Liver (tissue), 9 donors: ENCODE data around the gene DCC. TPM values are rescaled to one million over a fixed set of nuclear protein-coding genes. Genes with fewer than 3 reads are reported as not detected.

Experiments used
- DNase-seq: peaks from one replicate; pipeline ENCODE4 v3.0.0-alpha.2; 2017; ENCODE audit warnings: low spot score
- H3K27ac ChIP-seq, 2 donors: one replicate each; pipeline ENCODE4 v1.7.0; 2013; ENCODE audit warnings: inconsistent platforms in 2 of 2, low read length in 2 of 2, control low read depth in 1 of 2, low read depth in 1 of 2, mild to moderate bottlenecking in 1 of 2
- H3K27me3 ChIP-seq, 4 donors: one replicate each; pipeline versions ENCODE4 v1.6.1 to v1.7.0; 2013; ENCODE audit warnings: low read length in 3 of 4, inconsistent platforms in 1 of 4, mild to moderate bottlenecking in 1 of 4, moderate library complexity in 1 of 4; ENCODE audit not compliant: control insufficient read depth in 4 of 4, insufficient read depth in 4 of 4
- H3K36me3 ChIP-seq, 4 donors: one replicate each; pipeline versions ENCODE4 v1.6.1 to v1.7.0; 2013; ENCODE audit warnings: low read length in 3 of 4, mild to moderate bottlenecking in 3 of 4, low read depth in 1 of 4, moderate library complexity in 1 of 4; ENCODE audit not compliant: control insufficient read depth in 4 of 4, insufficient read depth in 3 of 4
- H3K4me1 ChIP-seq, 4 donors: one replicate each; pipeline versions ENCODE4 v1.6.1 to v1.7.0; 2013; ENCODE audit warnings: low read length in 3 of 4, mild to moderate bottlenecking in 3 of 4, moderate library complexity in 1 of 4; ENCODE audit not compliant: control insufficient read depth in 4 of 4, insufficient read depth in 4 of 4
- H3K4me3 ChIP-seq, 3 donors: one replicate each; pipeline versions ENCODE4 v1.6.1 to v1.7.0; 2013; ENCODE audit warnings: low read length in 3 of 3, control low read depth in 1 of 3, low read depth in 1 of 3, mild to moderate bottlenecking in 1 of 3
- H3K9ac ChIP-seq, 2 donors: one replicate each; pipeline ENCODE4 v1.7.0; 2013; ENCODE audit warnings: low read length in 2 of 2, mild to moderate bottlenecking in 2 of 2, moderate library complexity in 2 of 2, control low read depth in 1 of 2, low read depth in 1 of 2
- H3K9me3 ChIP-seq, 4 donors: one replicate each; pipeline versions ENCODE4 v1.6.1 to v1.7.0; 2013; ENCODE audit warnings: low read length in 3 of 4; ENCODE audit not compliant: control insufficient read depth in 4 of 4
- EGR1 ChIP-seq, 2 donors: IDR thresholded peaks; 2 replicates each; pipeline ENCODE4 v1.6.1; 2016 to 2018; ENCODE audit warnings: antibody characterized with exemption in 2 of 2, low read depth in 2 of 2
- FOXA1 ChIP-seq: IDR thresholded peaks from 2 replicates; pipeline ENCODE4 v1.6.1; 2016; ENCODE audit warnings: antibody characterized with exemption
- FOXA2 ChIP-seq: IDR thresholded peaks from 2 replicates; pipeline ENCODE4 v1.6.1; 2016; ENCODE audit warnings: antibody characterized with exemption
- GABPA ChIP-seq, 2 donors: IDR thresholded peaks in 1 of 2; conservative IDR thresholded peaks in 1 of 2; 2 replicates each; pipeline ENCODE4 v1.6.1; 2016; ENCODE audit warnings: antibody characterized with exemption in 2 of 2, mild to moderate bottlenecking in 1 of 2, moderate library complexity in 1 of 2
- HNF4A ChIP-seq, 2 donors: conservative IDR thresholded peaks; 2 replicates each; pipeline ENCODE4 v1.6.1; 2016; ENCODE audit warnings: antibody characterized with exemption in 2 of 2, mild to moderate bottlenecking in 2 of 2
- HNF4G ChIP-seq: IDR thresholded peaks from 2 replicates; pipeline ENCODE4 v1.6.1; 2016; ENCODE audit warnings: antibody characterized with exemption
- JUND ChIP-seq, 2 donors: IDR thresholded peaks; 2 replicates each; pipeline ENCODE4 v1.6.1; 2016; ENCODE audit warnings: antibody characterized with exemption in 2 of 2
- NR2F2 ChIP-seq: IDR thresholded peaks from 2 replicates; pipeline ENCODE4 v1.6.1; 2016; ENCODE audit warnings: antibody characterized with exemption
- RAD21 ChIP-seq, 2 donors: IDR thresholded peaks; 2 replicates each; pipeline ENCODE4 v1.6.1; 2016; ENCODE audit warnings: antibody characterized with exemption in 2 of 2, mild to moderate bottlenecking in 2 of 2
- RXRA ChIP-seq, 2 donors: IDR thresholded peaks; 2 replicates each; pipeline ENCODE4 v1.6.1; 2017 to 2018; ENCODE audit warnings: antibody characterized with exemption in 2 of 2, mild to moderate bottlenecking in 1 of 2
- SP1 ChIP-seq: IDR thresholded peaks from 2 replicates; pipeline ENCODE4 v1.6.1; 2018; ENCODE audit warnings: antibody characterized with exemption, mild to moderate bottlenecking
- TAF1 ChIP-seq: conservative IDR thresholded peaks from 2 replicates; pipeline ENCODE4 v1.6.1; 2016; ENCODE audit warnings: antibody characterized with exemption, mild to moderate bottlenecking
- YY1 ChIP-seq: IDR thresholded peaks from 2 replicates; pipeline ENCODE4 v1.6.1; 2016; ENCODE audit warnings: antibody characterized with exemption, mild to moderate bottlenecking
- WGBS: extraction: QIAGEN DNeasy Blood & Tissue Kit; methylation state at CpG from one replicate; pipeline ENCODE4 v1.1.7; 2013; 5-methylcytosine and 5-hydroxymethylcytosine counted together
- polyA plus RNA-seq, 2 donors: library from polyadenylated mRNA; stranded (reverse) in 1 of 2; unstranded in 1 of 2; fragments of 200-250 nt in 1 of 2; fragments of >200 nt in 1 of 2; fragmentation: Nextera tagmentation in 1 of 2; extraction: Ambion mirVana in 1 of 2; gene quantifications; one replicate each; pipeline versions ENCODE4 v1.2.1 to v1.2.3, GENCODE V29; 2013 to 2015
- total RNA-seq, 2 donors: library from RNA; depleted of rRNA; stranded (reverse); fragments of >200 nt; gene quantifications; one replicate each; pipeline ENCODE4 v1.2.3, GENCODE V29; 2014
- TF ChIP-seq, protein P1 (sequence below): IDR thresholded peaks from 2 replicates; pipeline ENCODE4 v1.6.1; 2016; ENCODE audit warnings: antibody characterized with exemption
- TF ChIP-seq, protein P2 (sequence below): IDR thresholded peaks from 2 replicates; pipeline ENCODE4 v1.6.1; 2016; ENCODE audit warnings: antibody characterized with exemption
- TF ChIP-seq, protein P3 (sequence below): fragments of 150-350 bp; IDR thresholded peaks from 2 replicates; pipeline ENCODE4 v1.5.1; 2017; ENCODE audit warnings: improper control_type of control experiment, low read depth, low read length; ENCODE audit not compliant: missing input control
- TF ChIP-seq, protein P4 (sequence below): IDR thresholded peaks from 2 replicates; pipeline ENCODE4 v1.6.1; 2016; ENCODE audit warnings: antibody characterized with exemption
- TF ChIP-seq, protein P5 (sequence below): IDR thresholded peaks from 2 replicates; pipeline ENCODE4 v1.6.1; 2016; ENCODE audit warnings: antibody characterized with exemption, mild to moderate bottlenecking
- donor health status: healthy.
- donor health status: healthy.
- donor health status: healthy.
- donor health status: healthy.
- donor health status: healthy.

Gene DCC
- total and polyA plus RNA-seq, 4 donors, result under 0.01 to 0.03 TPM; not detected in 2

DNA sequence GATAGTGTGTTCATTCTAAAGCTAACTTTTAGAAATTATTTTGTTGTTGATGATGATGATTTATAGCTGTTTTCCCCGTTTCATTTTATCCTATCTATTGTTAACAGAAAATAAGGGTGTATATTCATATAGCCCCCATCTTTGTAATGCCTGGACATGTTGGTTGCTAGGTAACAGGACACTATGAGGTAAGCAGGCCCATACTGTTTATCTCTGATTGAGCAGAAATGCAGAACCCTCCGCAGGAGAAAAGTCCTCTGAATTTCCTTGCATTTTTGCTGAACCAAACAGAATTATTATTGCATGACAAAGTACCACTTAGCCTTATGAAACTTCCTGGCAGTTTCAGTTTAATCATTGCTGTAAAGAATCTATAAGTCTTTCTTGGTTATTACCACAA, 339.4 kb downstream of the DCC start:
- WGBS, result 33% methylated on average over 2 of the region's 2 CpGs
- DNase-seq, result no peak
- no peaks in the 10 kb centered on the region for H3K36me3 ChIP-seq
- no peaks in the 10 kb centered on the region for H3K4me1 ChIP-seq
- no peaks in the 10 kb centered on the region for H3K9me3 ChIP-seq
- H3K9ac ChIP-seq, result no peak overlapping the region
- no peak overlapping the region for H3K27ac ChIP-seq
- no peak for TF ChIP-seq FOXA2
- no peak for TF ChIP-seq TAF1
- TF ChIP-seq GABPA (IDR thresholded peaks at IDR 0.05 in 1 of 2, conservative IDR thresholded peaks at IDR 0.05 in 1 of 2), result no peak
- TF ChIP-seq, protein P1, sequence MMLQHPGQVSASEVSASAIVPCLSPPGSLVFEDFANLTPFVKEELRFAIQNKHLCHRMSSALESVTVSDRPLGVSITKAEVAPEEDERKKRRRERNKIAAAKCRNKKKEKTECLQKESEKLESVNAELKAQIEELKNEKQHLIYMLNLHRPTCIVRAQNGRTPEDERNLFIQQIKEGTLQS, result no peak
- TF ChIP-seq, protein P2, sequence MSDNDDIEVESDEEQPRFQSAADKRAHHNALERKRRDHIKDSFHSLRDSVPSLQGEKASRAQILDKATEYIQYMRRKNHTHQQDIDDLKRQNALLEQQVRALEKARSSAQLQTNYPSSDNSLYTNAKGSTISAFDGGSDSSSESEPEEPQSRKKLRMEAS, result no peak
- no peak for TF ChIP-seq JUND (IDR thresholded peaks at IDR 0.05)
- TF ChIP-seq, protein P3, sequence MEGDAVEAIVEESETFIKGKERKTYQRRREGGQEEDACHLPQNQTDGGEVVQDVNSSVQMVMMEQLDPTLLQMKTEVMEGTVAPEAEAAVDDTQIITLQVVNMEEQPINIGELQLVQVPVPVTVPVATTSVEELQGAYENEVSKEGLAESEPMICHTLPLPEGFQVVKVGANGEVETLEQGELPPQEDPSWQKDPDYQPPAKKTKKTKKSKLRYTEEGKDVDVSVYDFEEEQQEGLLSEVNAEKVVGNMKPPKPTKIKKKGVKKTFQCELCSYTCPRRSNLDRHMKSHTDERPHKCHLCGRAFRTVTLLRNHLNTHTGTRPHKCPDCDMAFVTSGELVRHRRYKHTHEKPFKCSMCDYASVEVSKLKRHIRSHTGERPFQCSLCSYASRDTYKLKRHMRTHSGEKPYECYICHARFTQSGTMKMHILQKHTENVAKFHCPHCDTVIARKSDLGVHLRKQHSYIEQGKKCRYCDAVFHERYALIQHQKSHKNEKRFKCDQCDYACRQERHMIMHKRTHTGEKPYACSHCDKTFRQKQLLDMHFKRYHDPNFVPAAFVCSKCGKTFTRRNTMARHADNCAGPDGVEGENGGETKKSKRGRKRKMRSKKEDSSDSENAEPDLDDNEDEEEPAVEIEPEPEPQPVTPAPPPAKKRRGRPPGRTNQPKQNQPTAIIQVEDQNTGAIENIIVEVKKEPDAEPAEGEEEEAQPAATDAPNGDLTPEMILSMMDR, result no peak
- TF ChIP-seq SP1, result no peak
- TF ChIP-seq FOXA1, result no peak
- no peak for TF ChIP-seq HNF4A (conservative IDR thresholded peaks at IDR 0.05)
- TF ChIP-seq, protein P4, sequence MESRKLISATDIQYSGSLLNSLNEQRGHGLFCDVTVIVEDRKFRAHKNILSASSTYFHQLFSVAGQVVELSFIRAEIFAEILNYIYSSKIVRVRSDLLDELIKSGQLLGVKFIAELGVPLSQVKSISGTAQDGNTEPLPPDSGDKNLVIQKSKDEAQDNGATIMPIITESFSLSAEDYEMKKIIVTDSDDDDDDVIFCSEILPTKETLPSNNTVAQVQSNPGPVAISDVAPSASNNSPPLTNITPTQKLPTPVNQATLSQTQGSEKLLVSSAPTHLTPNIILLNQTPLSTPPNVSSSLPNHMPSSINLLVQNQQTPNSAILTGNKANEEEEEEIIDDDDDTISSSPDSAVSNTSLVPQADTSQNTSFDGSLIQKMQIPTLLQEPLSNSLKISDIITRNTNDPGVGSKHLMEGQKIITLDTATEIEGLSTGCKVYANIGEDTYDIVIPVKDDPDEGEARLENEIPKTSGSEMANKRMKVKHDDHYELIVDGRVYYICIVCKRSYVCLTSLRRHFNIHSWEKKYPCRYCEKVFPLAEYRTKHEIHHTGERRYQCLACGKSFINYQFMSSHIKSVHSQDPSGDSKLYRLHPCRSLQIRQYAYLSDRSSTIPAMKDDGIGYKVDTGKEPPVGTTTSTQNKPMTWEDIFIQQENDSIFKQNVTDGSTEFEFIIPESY, result no peak
- no peak for TF ChIP-seq RAD21 (IDR thresholded peaks at IDR 0.05)
- no peak for TF ChIP-seq EGR1 (IDR thresholded peaks at IDR 0.05; ENCODE audit: low read depth in 2 of 2)
- no peak for TF ChIP-seq HNF4G
- TF ChIP-seq YY1, result no peak
- no peak for TF ChIP-seq RXRA (IDR thresholded peaks at IDR 0.05)
- TF ChIP-seq, protein P5, sequence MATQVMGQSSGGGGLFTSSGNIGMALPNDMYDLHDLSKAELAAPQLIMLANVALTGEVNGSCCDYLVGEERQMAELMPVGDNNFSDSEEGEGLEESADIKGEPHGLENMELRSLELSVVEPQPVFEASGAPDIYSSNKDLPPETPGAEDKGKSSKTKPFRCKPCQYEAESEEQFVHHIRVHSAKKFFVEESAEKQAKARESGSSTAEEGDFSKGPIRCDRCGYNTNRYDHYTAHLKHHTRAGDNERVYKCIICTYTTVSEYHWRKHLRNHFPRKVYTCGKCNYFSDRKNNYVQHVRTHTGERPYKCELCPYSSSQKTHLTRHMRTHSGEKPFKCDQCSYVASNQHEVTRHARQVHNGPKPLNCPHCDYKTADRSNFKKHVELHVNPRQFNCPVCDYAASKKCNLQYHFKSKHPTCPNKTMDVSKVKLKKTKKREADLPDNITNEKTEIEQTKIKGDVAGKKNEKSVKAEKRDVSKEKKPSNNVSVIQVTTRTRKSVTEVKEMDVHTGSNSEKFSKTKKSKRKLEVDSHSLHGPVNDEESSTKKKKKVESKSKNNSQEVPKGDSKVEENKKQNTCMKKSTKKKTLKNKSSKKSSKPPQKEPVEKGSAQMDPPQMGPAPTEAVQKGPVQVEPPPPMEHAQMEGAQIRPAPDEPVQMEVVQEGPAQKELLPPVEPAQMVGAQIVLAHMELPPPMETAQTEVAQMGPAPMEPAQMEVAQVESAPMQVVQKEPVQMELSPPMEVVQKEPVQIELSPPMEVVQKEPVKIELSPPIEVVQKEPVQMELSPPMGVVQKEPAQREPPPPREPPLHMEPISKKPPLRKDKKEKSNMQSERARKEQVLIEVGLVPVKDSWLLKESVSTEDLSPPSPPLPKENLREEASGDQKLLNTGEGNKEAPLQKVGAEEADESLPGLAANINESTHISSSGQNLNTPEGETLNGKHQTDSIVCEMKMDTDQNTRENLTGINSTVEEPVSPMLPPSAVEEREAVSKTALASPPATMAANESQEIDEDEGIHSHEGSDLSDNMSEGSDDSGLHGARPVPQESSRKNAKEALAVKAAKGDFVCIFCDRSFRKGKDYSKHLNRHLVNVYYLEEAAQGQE, result no peak
- no peak for TF ChIP-seq NR2F2
- H3K27me3 ChIP-seq, result no peaks in the 10 kb centered on the region
- H3K4me3 ChIP-seq, result no peak overlapping the region
